Type B pancreatic cell (in vitro differentiated cells): ENCODE measurements around the gene IWS1. TPM values are rescaled to one million over a fixed set of nuclear protein-coding genes. Genes with fewer than 3 reads are reported as not detected.

Source experiments
- DNase-seq: peaks from one replicate; pipeline ENCODE4 v3.0.0; 2021; ENCODE audit warnings: mixed read lengths; ENCODE audit not compliant: unreplicated experiment; ENCODE audit errors: extremely low spot score
- H3K27ac Mint-ChIP-seq: 2 replicates; pipeline ENCODE4 v1.8.0; 2021; ENCODE audit warnings: mild to moderate bottlenecking, mixed read lengths
- H3K27me3 Mint-ChIP-seq: 2 replicates; pipeline ENCODE4 v1.8.0; 2021; ENCODE audit warnings: mixed read lengths
- H3K36me3 Mint-ChIP-seq: 2 replicates; pipeline ENCODE4 v1.8.0; 2021; ENCODE audit warnings: mixed read lengths
- H3K4me1 Mint-ChIP-seq: one replicate; pipeline ENCODE4 v1.8.0; 2021; ENCODE audit warnings: mixed read lengths; ENCODE audit not compliant: unreplicated experiment
- H3K4me3 Mint-ChIP-seq: 2 replicates; pipeline ENCODE4 v1.8.0; 2021; ENCODE audit warnings: mild to moderate bottlenecking, mixed read lengths
- H3K9me3 Mint-ChIP-seq: 2 replicates; pipeline ENCODE4 v1.8.0; 2021; ENCODE audit warnings: mixed read lengths
- CTCF ChIP-seq: fragments of 200-600 bp; sonication (generic); conservative IDR thresholded peaks from 2 replicates; pipeline ENCODE4 v1.5.0; 2021; ENCODE audit warnings: antibody characterized with exemption, mild to moderate bottlenecking
- total RNA-seq: library from RNA; stranded (reverse); gene quantifications from 2 replicates; pipeline ENCODE4 v1.2.1, GENCODE V29; 2021; ENCODE audit warnings: low replicate concordance

The IWS1 gene
- total RNA-seq, 1 donor from 2014 or later: 45.3 TPM

- H3K9me3 Mint-ChIP-seq: no peaks in the 10 kb centered on the region
- H3K4me1 Mint-ChIP-seq: peaks cover 8% of the 10 kb centered on the region
- peaks cover 40% of the 10 kb centered on the region for H3K36me3 Mint-ChIP-seq
- H3K4me3 Mint-ChIP-seq: no peak overlapping the region
- H3K27me3 Mint-ChIP-seq: no peaks in the 10 kb centered on the region
- TF ChIP-seq CTCF: no peak
- DNase-seq: no peak
- H3K27ac Mint-ChIP-seq: no peak overlapping the region
Measured at GRCh38 chr2:127503491-127503890, 22.8 kb downstream of the IWS1 start.

GRCh38 chr2:127498386-127498785 lies 27.9 kb downstream of the IWS1 start:
- no peaks in the 10 kb centered on the region for H3K27me3 Mint-ChIP-seq
- TF ChIP-seq CTCF: no peak
- H3K4me1 Mint-ChIP-seq: no peaks in the 10 kb centered on the region
- no peak overlapping the region for H3K4me3 Mint-ChIP-seq
- H3K27ac Mint-ChIP-seq: no peak overlapping the region
- H3K36me3 Mint-ChIP-seq: peaks cover 48% of the 10 kb centered on the region
- no peaks in the 10 kb centered on the region for H3K9me3 Mint-ChIP-seq
- DNase-seq: no peak

GRCh38 chr2:127490283-127490682 lies 36.0 kb downstream of the IWS1 start:
- H3K9me3 Mint-ChIP-seq: no peaks in the 10 kb centered on the region
- no peak for DNase-seq
- H3K4me1 Mint-ChIP-seq: no peaks in the 10 kb centered on the region
- peaks cover 38% of the 10 kb centered on the region for H3K36me3 Mint-ChIP-seq
- H3K27ac Mint-ChIP-seq: no peak overlapping the region
- H3K27me3 Mint-ChIP-seq: no peaks in the 10 kb centered on the region
- H3K4me3 Mint-ChIP-seq: no peak overlapping the region
- no peak for TF ChIP-seq CTCF

GRCh38 chr2:127486247-127487058 lies 39.8 kb downstream of the IWS1 start:
- TF ChIP-seq CTCF: no peak
- peaks cover 41% of the 10 kb centered on the region for H3K36me3 Mint-ChIP-seq
- H3K4me1 Mint-ChIP-seq: no peaks in the 10 kb centered on the region
- no peak overlapping the region for H3K4me3 Mint-ChIP-seq
- H3K27ac Mint-ChIP-seq: no peak overlapping the region
- H3K27me3 Mint-ChIP-seq: no peaks in the 10 kb centered on the region
- no peak for DNase-seq
- H3K9me3 Mint-ChIP-seq: no peaks in the 10 kb centered on the region

GRCh38 chr2:127485694-127486071 lies 40.6 kb downstream of the IWS1 start:
- Mint-ChIP-seq H3K27ac (no peak overlapping the region), H3K36me3 (peaks cover 44% of the 10 kb centered on the region), H3K4me1 (no peaks in the 10 kb centered on the region), H3K9me3 (no peaks in the 10 kb centered on the region), H3K27me3 (no peaks in the 10 kb centered on the region), H3K4me3 (no peak overlapping the region)
- TF ChIP-seq CTCF: no peak
- no peak for DNase-seq
